ENCODE data around the gene NUBPL. TPM values are rescaled to one million over a fixed set of nuclear protein-coding genes. Genes with fewer than 3 reads are reported as not detected.

Gene NUBPL
- total and polyA plus RNA-seq, 7 donors: 3.3 to 16.3 (median 8.5) TPM

- TF ChIP-seq, protein P1, sequence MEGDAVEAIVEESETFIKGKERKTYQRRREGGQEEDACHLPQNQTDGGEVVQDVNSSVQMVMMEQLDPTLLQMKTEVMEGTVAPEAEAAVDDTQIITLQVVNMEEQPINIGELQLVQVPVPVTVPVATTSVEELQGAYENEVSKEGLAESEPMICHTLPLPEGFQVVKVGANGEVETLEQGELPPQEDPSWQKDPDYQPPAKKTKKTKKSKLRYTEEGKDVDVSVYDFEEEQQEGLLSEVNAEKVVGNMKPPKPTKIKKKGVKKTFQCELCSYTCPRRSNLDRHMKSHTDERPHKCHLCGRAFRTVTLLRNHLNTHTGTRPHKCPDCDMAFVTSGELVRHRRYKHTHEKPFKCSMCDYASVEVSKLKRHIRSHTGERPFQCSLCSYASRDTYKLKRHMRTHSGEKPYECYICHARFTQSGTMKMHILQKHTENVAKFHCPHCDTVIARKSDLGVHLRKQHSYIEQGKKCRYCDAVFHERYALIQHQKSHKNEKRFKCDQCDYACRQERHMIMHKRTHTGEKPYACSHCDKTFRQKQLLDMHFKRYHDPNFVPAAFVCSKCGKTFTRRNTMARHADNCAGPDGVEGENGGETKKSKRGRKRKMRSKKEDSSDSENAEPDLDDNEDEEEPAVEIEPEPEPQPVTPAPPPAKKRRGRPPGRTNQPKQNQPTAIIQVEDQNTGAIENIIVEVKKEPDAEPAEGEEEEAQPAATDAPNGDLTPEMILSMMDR (IDR thresholded peaks at IDR 0.05): no peak
- Histone ChIP-seq H3K36me3 (ENCODE audit: insufficient read depth in 1 of 2, low read depth in 1 of 2) (peaks cover 0 to 14% of the 10 kb centered on the region in 2 donors), H3K27me3 (ENCODE audit: insufficient read depth in 3 of 3, low read length in 2 of 3) (no peaks in the 10 kb centered on the region), H3K4me3 (no peak overlapping the region), H3K27ac (no peak overlapping the region), H3K4me1 (peaks cover 6% of the 10 kb centered on the region), H3K9me3 (no peaks in the 10 kb centered on the region)
- intact Hi-C loops (cut with DNase I): loop anchor here in 1 of 2 donors (10.0 kb wide), 1 partner anchor 357 kb away; no protein-coding TSS in a partner anchor
- no peak for ATAC-seq
- DNase-seq: no peak
- WGBS, 3 donors: 55 to 64% (median 59%) methylated on average over 5 of the region's 5 CpGs
Measured at GRCh38 chr14:31568161-31568560, 7.0 kb downstream of the NUBPL start.

DNA sequence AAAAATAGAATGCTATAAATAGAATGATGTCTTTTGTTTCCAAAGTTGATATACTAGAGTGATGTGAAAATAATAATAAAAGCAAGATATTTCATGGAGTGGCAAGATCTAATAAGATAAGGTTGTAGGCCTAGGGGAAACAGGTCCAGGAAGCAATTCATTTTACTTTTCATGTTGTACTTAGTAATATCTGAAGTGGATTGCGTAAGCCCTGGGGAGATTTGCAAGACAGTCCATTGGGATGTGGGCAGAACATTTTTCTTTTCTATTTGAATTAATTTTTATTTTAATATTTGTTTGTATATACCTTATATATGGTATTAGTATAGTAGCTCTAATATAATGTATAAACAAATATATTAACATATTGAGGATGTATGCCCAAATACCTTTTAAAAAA is 7.5 kb downstream of the NUBPL start:
- intact Hi-C loops (cut with DNase I): loop anchor here in 1 of 2 donors (10.0 kb wide), 1 partner anchor 356 kb away; no protein-coding TSS in a partner anchor
- whole genome bisulfite sequencing, 3 donors: 81 to 90% (median 88%) methylated on average over 1 of the region's 1 CpG
- H3K9me3 ChIP-seq: no peaks in the 10 kb centered on the region
- DNase-seq (no peak), ATAC-seq (peak in 1 of 4 donors; percentile 32)
- peaks cover 0 to 14% of the 10 kb centered on the region in 2 donors for H3K36me3 ChIP-seq (ENCODE audit: insufficient read depth in 1 of 2, low read depth in 1 of 2)
- H3K27me3 ChIP-seq (ENCODE audit: insufficient read depth in 3 of 3, low read length in 2 of 3): no peaks in the 10 kb centered on the region
- H3K4me1 ChIP-seq: peaks cover 6% of the 10 kb centered on the region
- H3K4me3 ChIP-seq: no peak overlapping the region
- TF ChIP-seq, protein P1 (IDR thresholded peaks at IDR 0.05): no peak
- no peak overlapping the region for H3K27ac ChIP-seq

DNA sequence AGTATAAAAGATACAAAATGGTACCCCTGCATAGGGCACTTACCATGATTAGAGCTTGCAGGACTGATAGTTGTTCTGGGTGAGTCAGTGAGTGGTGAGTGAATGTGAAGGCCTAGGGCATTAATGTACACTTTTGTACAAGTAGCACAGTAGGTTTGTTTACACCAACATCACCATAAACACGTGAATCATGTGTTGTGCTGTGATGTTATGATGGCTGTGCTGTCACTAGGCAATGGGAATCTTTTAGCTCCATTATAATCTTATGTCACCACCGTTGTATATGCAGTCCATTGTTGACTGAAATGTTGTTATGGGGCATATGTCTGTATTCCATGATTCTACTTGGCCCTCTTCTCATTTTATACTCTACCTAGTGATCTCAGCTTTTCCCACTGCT is 11.8 kb downstream of the NUBPL start:
- H3K9me3 ChIP-seq: no peaks in the 10 kb centered on the region
- no peak overlapping the region for H3K27ac ChIP-seq
- WGBS, 3 donors: 80 to 87% (median 85%) methylated on average over 2 of the region's 2 CpGs
- no peak for DNase-seq
- TF ChIP-seq, protein P1 (IDR thresholded peaks at IDR 0.05): no peak
- no peaks in the 10 kb centered on the region for H3K36me3 ChIP-seq (ENCODE audit: insufficient read depth in 1 of 2, low read depth in 1 of 2)
- H3K4me1 ChIP-seq: peaks cover 6% of the 10 kb centered on the region
- intact Hi-C loops (cut with DNase I): no loop called here
- H3K4me3 ChIP-seq: no peak overlapping the region
- no peaks in the 10 kb centered on the region for H3K27me3 ChIP-seq (ENCODE audit: insufficient read depth in 3 of 3, low read length in 2 of 3)
- ATAC-seq: no peak

DNA sequence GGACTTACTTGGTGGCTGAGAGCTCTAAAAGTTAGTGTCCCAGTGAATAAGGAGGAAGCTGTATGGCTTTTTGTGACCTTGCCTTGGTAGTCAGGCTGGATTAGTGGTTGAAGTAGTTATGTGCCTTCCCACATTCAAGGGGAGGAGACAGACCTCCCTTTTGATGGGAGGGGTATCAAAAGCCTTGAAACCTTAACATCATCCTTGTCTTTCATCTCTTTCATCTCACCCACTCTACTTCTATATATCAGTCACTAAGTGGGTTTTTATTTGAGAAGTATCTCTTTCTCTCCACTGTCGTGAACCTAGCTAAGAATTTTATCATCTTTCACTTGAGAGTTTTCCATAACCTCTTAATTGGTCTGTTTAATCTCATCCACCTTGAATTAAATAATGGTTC is 15.7 kb downstream of the NUBPL start:
- no peak overlapping the region for H3K4me3 ChIP-seq
- H3K4me1 ChIP-seq: peaks cover 21% of the 10 kb centered on the region
- WGBS, 3 donors: 86 to 96% (median 91%) methylated on average over 1 of the region's 1 CpG
- H3K36me3 ChIP-seq (ENCODE audit: insufficient read depth in 1 of 2, low read depth in 1 of 2): no peaks in the 10 kb centered on the region
- intact Hi-C loops (cut with DNase I): no loop called here
- H3K9me3 ChIP-seq: no peaks in the 10 kb centered on the region
- TF ChIP-seq, protein P1 (IDR thresholded peaks at IDR 0.05): no peak
- no peaks in the 10 kb centered on the region for H3K27me3 ChIP-seq (ENCODE audit: insufficient read depth in 3 of 3, low read length in 2 of 3)
- H3K27ac ChIP-seq: no peak overlapping the region
- ATAC-seq (no peak), DNase-seq (no peak)

- peaks cover 33% of the 10 kb centered on the region for H3K4me1 ChIP-seq
- ATAC-seq (peak in 2 of 4 donors; percentile 50 to 69), DNase-seq (no peak)
- peak overlapping the region; percentile 30 for H3K27ac ChIP-seq
- TF ChIP-seq, protein P1 (IDR thresholded peaks at IDR 0.05): no peak
- 9 to 17% (median 14%) methylated on average over 3 of the region's 3 CpGs for WGBS, 3 donors
- H3K27me3 ChIP-seq (ENCODE audit: insufficient read depth in 3 of 3, low read length in 2 of 3): no peaks in the 10 kb centered on the region
- H3K9me3 ChIP-seq: no peaks in the 10 kb centered on the region
- intact Hi-C loops (cut with DNase I): no loop called here
- no peak overlapping the region for H3K4me3 ChIP-seq
- H3K36me3 ChIP-seq (ENCODE audit: insufficient read depth in 1 of 2, low read depth in 1 of 2): no peaks in the 10 kb centered on the region
Measured at GRCh38 chr14:31578266-31578665, 17.1 kb downstream of the NUBPL start.
